HG03159 (cell line): Measurements from ENCODE around the gene C12orf43.

ENCODE experiments used
- ATAC-seq: cut with Tn5 transposase; IDR thresholded peaks from one replicate; pipeline ENCODE4 v1.9.1; 2021; ENCODE audit warnings: mild to moderate bottlenecking, moderate library complexity; ENCODE audit not compliant: unreplicated experiment

Gene C12orf43

DNA sequence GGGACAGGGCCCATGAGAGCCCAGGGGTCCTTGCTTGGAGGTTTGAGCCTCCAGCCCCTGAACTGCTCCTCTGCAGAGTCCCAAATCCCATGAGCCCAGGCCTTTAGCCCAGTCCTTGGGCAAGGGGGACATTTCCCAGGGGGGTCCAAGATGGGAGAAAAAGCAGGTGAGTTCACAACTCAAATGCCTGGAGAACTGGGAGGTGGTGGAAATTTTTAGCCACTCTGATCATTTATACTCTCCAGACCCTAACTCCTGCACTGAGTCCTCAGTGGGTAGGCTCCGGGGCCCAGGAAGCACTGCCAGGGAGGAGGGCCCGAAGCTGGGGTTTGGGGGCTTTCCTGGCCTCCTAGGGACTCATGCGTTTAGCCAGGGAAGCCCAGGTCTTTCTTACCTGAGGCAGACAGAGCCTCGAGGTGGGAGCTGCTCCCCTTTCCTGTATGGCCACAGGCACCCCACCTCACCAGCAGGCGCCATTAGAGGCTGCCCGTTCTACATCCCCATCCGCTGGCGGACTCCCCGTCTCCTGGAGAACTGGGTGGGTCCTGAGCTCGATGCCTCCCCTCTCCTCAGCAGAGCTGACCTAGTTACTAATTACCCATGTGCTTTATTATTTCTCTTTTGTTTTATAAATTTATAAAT is 36.9 kb downstream of the C12orf43 start:
- no peak for ATAC-seq

DNA sequence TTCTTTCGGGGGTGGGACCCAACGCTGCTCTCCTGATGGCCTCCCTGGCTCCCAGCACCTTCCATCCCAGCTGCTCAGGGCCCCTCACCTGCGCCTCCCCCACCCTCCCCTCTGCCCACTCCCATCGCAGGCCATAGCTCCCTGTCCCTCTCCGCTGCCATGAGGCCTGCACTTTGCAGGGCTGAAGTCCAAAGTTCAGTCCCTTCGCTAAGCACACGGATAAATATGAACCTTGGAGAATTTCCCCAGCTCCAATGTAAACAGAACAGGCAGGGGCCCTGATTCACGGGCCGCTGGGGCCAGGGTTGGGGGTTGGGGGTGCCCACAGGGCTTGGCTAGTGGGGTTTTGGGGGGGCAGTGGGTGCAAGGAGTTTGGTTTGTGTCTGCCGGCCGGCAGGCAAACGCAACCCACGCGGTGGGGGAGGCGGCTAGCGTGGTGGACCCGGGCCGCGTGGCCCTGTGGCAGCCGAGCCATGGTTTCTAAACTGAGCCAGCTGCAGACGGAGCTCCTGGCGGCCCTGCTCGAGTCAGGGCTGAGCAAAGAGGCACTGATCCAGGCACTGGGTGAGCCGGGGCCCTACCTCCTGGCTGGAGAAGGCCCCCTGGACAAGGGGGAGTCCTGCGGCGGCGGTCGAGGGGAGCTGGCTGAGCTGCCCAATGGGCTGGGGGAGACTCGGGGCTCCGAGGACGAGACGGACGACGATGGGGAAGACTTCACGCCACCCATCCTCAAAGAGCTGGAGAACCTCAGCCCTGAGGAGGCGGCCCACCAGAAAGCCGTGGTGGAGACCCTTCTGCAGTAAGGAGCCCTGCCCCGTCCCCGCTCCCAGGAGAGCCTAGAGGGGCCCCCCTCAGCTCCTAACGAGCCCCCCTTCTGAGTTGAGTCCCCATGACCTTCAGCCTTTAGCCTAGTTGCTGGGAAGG is 37.7 kb downstream of the C12orf43 start, which contains the start of gene HNF1A:
Gene HNF1A, plus strand, starts transcription at position 248 of the 924 bp plus-strand sequence. Its CDS starts 226 bp downstream, at position 474.
- no peak for ATAC-seq

DNA sequence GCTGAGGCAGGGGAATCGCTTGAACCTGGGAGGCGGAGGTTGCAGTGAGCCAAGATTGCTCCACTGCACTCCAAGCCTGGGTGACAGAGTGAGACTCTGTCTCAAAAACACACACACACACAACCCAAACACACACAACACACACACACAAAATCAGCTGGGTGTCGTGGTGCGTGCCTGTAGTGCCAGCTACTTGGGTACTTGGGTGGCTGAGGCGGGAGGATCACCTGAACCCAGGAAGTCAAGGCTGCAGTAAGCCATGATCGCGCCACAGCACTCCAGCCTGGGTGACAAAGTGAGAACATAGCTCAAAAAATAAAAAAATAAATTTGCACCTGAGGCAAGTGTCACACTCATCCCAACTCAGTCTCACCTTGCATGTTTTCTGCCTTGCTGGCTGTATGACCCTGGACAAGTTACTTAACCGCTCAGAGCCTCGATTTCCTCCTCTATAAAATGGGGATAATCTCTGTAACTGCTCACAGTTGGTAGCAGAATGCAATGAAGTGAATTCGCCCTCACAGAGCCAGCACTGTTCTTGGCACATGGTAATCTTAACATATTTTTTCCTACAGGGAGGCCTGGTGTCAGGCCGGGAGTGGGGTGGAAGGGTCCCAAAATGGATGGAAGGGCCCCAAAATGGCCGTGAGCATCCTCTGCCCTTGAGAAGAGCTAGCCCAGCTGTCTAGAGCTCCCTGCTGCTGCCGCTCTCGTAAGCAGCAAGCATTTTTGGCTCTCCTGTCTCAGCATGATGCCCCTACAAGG is 38.6 kb downstream of the C12orf43 start:
- no peak for ATAC-seq

DNA sequence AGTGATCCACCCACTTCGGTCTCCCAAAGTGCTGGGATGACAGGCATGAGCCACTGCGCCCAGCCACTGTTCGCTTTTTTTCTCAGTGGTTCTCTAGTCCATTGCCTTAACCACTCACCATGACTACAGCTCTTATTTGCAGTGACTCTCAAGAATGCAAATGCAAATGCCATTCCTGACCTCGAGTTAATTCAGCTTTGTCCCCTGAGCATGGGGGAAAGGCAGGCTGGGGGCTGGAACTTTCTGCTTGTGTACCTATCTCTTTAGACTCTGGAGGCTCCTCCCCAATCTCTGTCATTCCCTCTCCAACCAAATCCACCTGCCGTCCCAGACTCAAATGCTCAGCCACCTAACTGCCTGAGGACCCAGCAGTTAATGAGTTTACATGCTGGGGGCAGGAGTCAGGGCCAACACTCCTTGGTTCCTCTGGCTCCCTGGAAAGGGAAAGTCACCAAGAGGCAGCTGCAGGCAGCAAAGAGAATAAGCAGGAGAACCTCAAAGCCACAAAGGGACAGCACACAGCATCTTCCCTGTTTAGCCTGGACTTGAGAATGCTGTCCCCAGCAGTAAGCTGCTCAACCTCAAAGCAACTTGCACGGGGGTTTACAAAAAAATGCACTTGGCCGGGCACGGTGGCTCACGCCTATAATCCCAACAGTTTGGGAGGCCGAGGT is 43.3 kb downstream of the C12orf43 start:
- ATAC-seq, result no peak

DNA sequence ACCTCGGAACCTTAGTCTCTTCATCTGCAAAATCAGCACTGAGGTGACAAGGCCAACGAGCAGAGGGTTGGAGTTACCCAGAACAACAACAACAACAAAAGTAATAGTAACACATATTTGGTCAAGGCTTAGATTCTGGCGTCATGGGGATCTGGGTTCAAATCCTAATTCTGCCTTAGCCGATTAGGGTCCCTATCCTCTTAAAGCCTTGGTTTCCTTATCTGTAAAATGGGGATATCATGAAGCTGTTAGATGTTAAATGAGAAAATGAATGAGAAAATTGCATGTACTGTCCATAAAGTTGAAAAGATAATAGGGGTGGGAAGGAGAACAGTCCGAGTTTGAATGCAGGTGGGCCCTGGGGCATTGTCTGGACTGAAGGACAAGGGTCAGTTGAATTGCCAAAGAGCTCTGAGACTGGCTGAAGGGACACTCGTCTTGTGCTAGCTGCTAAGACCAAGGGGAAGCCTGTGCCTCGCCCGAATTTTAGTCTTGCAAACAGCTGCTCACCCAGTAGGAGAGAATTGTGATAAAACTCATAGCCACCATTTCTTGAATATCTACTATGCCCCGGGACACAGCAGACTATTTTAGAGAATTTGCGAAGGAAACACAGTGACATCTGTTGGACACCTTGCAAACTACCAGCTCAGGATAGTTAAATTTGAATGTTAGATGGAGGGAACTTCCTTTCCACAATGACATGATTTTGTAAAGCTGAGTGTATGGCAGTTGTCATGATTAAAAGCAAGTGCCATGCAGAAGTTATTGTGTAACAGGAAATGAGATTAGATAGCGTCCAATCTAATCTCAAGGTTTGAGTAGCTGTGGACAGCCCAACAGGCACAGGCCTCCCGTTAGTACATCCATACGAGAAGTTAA is 44.7 kb downstream of the C12orf43 start:
- no peak for ATAC-seq

DNA sequence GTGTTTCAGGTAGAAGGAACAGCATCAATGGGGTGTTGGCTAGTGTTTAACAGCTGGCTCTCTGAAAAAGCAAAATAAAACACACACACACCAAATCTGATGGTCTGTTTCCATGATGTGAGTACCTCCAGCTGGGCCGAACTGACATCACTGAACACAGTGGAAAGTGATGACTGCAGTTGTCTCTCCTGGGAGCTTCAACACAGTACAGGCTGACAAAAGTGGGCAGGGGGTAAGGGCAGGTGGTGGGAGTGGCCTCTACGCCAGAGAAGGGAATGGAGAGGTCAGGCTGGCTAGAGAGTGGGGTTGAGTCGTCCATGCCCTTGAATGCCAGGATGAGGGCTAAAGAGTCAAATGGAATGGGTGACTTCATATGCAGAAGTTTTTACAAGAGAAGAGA is 46.0 kb downstream of the C12orf43 start:
- ATAC-seq, result no peak

DNA sequence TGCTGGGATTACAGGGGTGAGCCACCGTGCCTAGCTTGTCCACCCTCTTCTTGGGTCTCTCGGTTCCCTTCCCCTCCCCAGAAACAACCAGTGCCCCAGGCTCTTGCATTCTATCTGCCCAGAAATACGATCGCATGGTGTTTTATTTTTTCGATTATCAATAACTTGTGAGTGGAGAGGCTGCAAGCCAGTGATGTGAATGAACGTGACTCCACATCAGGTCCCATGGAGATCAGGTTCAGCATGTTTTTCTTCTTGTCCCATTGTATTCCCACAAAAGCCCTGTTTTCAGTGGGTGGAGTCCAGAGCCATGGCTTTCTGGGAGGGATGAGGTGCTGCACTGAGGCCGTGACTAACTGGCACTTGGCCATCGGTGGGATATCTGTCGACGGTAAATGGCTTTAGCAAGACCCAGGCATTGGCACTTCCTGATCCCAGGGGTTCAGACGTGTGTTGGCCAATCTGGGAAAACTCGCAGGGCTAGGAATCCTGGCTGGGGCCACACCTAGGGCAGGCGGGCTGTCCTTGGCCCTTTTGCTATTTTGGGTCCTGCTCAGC is 50.7 kb downstream of the C12orf43 start:
- ATAC-seq, result no peak

DNA sequence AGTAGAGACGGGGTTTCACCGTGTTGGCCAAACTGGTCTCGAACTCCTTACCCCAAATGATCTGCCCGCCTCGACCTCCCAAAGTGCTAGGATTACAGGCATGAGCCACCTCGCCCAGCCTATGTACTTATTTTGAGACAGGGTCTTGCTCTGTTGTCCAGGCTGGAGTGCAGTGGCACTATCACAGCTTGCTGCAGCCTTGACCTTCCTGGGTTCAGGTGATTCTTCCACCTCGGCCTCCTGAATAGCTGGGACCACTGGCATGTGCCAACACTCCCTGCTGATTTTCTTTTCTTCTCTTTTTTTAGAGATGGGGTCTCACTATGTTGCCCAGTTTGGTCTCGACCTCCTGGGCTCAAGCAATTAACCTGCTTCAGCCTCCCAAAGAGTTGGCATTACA is 52.0 kb downstream of the C12orf43 start:
- ATAC-seq, result no peak

DNA sequence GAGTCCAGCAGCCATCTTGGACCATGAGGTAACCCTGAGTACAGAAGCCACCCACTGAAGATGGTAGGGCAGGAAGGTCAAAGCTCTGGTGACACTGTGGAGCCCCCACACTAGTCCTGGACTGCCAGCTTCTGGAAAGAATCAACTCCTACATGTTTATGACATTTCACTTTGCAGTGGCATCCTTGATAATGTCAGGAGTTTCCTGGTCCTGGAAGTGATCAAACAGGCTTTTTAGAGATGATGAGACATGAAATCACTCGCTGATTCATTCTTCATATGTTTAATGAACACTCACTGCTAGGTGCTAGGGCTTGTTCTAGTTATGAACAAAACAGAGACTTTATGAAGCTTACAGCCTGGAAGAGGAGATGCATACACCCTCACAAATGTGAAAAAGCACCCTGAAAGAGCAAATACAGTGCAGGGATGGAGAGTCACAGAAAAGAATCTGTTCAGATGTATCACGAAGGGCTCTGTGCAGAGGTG is 53.7 kb downstream of the C12orf43 start:
- no peak for ATAC-seq

DNA sequence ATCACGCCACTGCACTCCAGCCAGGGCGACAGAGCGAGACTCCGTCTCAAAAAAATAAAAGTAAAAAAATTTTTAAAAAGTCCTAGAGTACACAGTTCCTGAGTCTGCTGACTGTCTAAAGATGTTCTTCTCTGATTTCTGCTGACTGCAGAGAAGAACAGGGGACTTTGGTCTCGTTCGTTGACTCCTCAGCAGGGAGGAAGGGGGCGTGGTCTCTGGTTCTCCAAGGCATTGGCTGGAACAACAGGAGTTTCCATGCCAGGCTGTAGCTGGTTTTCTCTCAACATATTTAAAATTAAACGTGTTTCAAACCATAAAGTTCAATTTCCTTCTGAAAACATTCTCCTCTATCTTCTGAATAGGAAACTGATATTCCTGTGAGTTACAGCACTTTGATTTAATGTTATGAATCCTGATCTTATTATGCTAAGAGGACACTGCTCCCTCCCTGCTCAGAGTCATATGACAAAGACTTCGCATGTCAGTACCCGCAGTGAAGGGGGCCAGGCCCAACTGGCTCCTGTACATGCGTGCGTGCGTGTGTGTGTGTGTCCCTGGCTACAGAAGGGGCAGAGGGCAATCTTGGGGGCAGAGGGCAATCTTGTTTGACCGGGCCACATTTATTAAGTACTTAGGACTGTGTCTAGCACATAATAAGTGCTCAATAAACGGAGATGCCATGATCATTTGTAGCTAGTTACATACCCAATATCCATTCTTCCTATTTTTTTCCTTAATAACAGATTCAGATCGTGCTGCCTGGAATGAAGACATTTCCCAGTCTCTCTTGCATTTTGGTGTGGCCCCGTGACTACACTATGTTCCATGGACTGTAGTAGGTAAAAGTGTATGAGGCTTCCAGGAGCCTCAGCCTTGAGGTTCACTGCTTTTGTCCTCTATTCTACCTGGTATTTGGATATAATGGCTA is 54.4 kb downstream of the C12orf43 start:
- ATAC-seq, result no peak

DNA sequence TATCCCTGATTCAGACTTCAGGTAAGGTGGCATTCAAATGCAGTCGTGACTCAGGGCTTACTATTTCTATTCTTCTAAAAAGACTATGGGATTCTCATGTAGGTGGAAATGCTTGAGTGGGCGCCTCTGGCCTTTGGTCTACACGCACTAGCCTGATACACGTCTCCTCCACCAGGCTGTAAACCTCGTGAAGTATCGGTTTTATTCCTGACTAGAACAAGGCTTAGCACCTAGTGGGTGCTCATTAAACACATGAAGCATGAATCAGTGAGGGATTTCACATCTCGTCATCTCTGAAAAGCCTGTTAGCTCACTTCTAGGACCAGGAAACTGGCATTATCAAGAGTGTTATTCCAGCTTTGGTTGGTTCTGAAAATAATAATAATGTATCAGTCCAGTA is 55.6 kb downstream of the C12orf43 start:
- no peak for ATAC-seq

DNA sequence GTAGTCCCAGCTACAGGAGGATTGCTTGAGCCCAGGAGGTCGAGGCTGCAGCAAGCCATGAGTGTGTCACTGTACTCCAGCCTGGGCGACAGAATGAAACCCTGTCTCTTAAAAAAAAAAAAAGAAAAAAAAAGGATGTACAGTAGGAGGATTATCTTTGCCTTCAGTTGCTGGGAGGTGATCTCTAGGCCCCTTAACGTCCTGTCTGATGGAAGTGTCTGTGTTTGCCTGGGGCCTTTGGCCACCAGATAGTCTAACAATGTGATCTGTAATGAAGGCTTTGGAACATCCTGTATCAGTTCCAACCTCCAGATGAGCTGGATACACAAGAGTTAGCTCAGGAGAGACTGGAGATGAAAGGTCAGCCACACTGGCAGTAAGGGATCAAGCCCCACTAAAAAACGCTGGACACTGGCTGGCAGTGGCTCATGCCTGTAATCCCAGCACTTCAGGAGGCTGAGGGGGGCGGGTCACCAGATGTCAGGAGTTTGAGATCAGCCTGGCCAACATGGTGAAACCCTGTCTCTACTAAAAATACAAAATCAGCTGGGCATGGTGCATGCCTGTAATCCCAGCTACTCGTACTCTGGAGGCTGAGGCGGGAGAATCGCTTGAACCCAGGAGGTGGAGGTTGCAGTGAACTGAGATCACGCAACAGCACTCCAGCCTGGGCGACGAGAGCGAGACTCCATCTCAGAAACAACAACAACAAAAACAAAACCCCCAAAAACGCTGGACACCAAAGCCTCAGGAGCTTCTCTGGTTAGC is 57.0 kb downstream of the C12orf43 start:
- no peak for ATAC-seq

DNA sequence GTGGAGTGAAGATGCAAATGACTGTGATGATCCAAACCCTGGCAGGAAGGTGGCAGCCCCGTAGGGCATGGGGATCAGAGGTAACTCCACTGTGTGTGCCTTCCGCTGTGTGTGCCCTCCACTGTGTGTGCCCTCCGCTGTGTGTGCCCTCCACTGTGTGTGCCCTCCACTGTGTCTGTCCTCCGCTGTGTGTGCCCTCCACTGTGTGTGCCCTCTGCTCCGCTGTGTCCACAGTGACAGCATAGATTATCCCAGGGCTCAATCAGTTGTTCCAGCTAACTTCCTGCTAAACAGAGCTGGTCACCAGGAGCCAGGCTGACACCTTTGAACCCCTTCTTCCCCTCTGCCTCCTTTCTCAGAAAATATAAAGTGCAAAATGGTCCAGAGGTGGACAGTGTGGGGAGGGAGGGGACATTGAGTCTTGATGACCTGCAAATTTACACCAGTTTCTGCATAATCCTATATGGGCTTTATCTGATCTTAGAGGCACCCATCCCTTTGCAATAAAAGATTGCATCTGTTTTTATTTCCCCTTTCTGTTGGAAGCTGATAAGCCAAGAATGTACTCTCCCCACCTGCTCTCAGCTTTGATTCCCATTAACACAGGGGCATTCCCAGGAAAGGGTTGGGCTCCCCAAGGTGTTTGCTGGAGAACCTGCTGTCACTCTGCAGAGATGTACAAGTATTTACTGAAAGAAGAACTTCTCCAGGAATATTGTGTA is 59.5 kb downstream of the C12orf43 start:
- ATAC-seq, result no peak

DNA sequence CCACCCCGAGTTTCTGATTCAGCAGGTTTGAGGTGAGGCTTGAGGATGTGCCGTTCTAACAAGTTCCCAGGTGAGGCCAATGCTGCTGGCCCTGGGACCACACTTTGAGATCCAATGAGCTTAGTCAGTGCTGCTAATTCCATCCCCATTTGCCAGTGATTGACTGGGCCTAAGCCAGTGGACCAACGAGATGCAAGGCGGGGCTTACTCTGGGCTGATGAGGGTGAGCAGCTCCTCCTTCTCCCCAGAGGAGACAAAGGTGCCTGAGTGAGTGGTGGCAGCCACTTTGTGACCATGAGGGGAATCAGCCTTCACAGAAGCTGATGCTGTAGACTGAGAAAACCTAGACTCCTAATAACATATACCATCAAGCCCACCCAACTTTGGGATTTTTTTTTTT is 61.1 kb downstream of the C12orf43 start:
- ATAC-seq, result no peak

DNA sequence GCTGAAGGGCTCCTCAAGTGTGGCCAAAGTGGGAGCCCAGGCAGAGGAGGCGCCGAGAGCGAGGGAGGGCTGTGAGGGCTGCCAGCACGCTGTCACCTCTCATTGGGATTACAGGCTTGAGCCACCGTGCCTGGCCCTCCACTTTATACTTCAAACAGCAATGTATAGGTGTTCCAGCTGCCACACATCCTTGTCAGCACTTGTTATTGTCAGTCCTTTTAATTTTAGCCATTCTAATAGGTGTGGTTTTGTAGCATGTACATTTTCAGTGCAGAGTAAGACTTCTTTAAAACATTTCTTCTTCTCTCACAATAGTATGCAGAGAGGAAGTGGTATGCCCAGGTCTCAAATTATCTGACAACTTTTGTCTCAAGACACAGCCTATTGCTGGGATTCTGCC is 65.5 kb downstream of the C12orf43 start:
- no peak for ATAC-seq
